Astrocyte (in vitro differentiated cells and primary cell): ENCODE measurements around the gene PARD3B. TPM values are rescaled to one million over a fixed set of nuclear protein-coding genes. Genes with fewer than 3 reads are reported as not detected.

Experiments
- DNase-seq: peaks from one replicate; pipeline ENCODE4 v3.0.0-alpha.2; 2010; ENCODE audit warnings: low read depth
- FAIRE-seq: peaks from 2 replicates; lab custom pipeline; 2011; peaks lifted over from hg19 to GRCh38; lab: Jason Lieb, UNC
- H2AFZ ChIP-seq: 2 replicates; pipeline ENCODE4 v1.6.0; 2012; ENCODE audit warnings: low read depth, low read length, inconsistent platforms
- H3K27ac ChIP-seq: 2 replicates; pipeline ENCODE4 v1.5.1; 2011; ENCODE audit warnings: low read depth, low read length, inconsistent platforms
- H3K27me3 ChIP-seq: 2 replicates; pipeline ENCODE4 v1.6.0; 2011; ENCODE audit warnings: low read length, inconsistent platforms; ENCODE audit not compliant: insufficient read depth
- H3K36me3 ChIP-seq: 2 replicates; pipeline ENCODE4 v1.5.1; 2011; ENCODE audit warnings: low read length, inconsistent platforms; ENCODE audit not compliant: insufficient read depth
- H3K4me1 ChIP-seq: 2 replicates; pipeline ENCODE4 v1.5.1; 2011; ENCODE audit warnings: low read length, inconsistent platforms; ENCODE audit not compliant: insufficient read depth
- H3K4me2 ChIP-seq: 2 replicates; pipeline ENCODE4 v1.6.0; 2012; ENCODE audit warnings: low read length, inconsistent platforms
- H3K4me3 ChIP-seq: 2 replicates; pipeline ENCODE4 v1.5.1; 2011; ENCODE audit warnings: low read depth, mild to moderate bottlenecking, low read length, inconsistent platforms; ENCODE audit not compliant: insufficient read depth
- H3K79me2 ChIP-seq: 2 replicates; pipeline ENCODE4 v1.6.0; 2012; ENCODE audit warnings: mild to moderate bottlenecking, low read length, inconsistent platforms; ENCODE audit not compliant: insufficient read depth
- H3K9ac ChIP-seq: 2 replicates; pipeline ENCODE4 v1.6.0; 2012; ENCODE audit warnings: mild to moderate bottlenecking, low read length, inconsistent platforms
- H3K9me3 ChIP-seq: 2 replicates; pipeline ENCODE4 v1.5.1; 2012; ENCODE audit warnings: low read depth, mild to moderate bottlenecking, low read length, inconsistent platforms; ENCODE audit not compliant: insufficient read depth
- H4K20me1 ChIP-seq: 2 replicates; pipeline ENCODE4 v1.6.0; 2012; ENCODE audit warnings: low read length, inconsistent platforms; ENCODE audit not compliant: insufficient read depth
- H3K27ac Mint-ChIP-seq: one replicate; pipeline ENCODE4 v1.8.0; 2021; ENCODE audit warnings: mild to moderate bottlenecking, mixed read lengths; ENCODE audit not compliant: unreplicated experiment
- H3K27me3 Mint-ChIP-seq: one replicate; pipeline ENCODE4 v1.8.0; 2021; ENCODE audit warnings: low read depth, mixed read lengths; ENCODE audit not compliant: unreplicated experiment
- H3K36me3 Mint-ChIP-seq: one replicate; pipeline ENCODE4 v1.8.0; 2021; ENCODE audit warnings: low read depth, mixed read lengths; ENCODE audit not compliant: unreplicated experiment
- H3K4me1 Mint-ChIP-seq: one replicate; pipeline ENCODE4 v1.8.0; 2021; ENCODE audit warnings: low read depth, mixed read lengths; ENCODE audit not compliant: unreplicated experiment
- H3K4me3 Mint-ChIP-seq: one replicate; pipeline ENCODE4 v1.8.0; 2021; ENCODE audit warnings: mild to moderate bottlenecking, moderate library complexity, mixed read lengths; ENCODE audit not compliant: unreplicated experiment
- H3K9me3 Mint-ChIP-seq: one replicate; pipeline ENCODE4 v1.8.0; 2021; ENCODE audit warnings: mild to moderate bottlenecking, mixed read lengths; ENCODE audit not compliant: unreplicated experiment
- EZH2 ChIP-seq: IDR thresholded peaks from 2 replicates; pipeline ENCODE4 v1.6.1; 2012; ENCODE audit warnings: mild to moderate bottlenecking, low read length, inconsistent platforms; ENCODE audit not compliant: insufficient read depth
- total RNA-seq: library from RNA; stranded (reverse); gene quantifications from 2 replicates; pipeline ENCODE4 v1.2.1, GENCODE V29; 2021
- TF ChIP-seq, protein P1 (sequence below): IDR thresholded peaks from 2 replicates; pipeline ENCODE4 v1.5.1; 2011; ENCODE audit warnings: low read depth, mild to moderate bottlenecking, inconsistent platforms, low read length, moderate library complexity; ENCODE audit not compliant: insufficient read depth

The PARD3B gene
- total RNA-seq, 1 donor from 2014 or later = 6.5 TPM

DNA sequence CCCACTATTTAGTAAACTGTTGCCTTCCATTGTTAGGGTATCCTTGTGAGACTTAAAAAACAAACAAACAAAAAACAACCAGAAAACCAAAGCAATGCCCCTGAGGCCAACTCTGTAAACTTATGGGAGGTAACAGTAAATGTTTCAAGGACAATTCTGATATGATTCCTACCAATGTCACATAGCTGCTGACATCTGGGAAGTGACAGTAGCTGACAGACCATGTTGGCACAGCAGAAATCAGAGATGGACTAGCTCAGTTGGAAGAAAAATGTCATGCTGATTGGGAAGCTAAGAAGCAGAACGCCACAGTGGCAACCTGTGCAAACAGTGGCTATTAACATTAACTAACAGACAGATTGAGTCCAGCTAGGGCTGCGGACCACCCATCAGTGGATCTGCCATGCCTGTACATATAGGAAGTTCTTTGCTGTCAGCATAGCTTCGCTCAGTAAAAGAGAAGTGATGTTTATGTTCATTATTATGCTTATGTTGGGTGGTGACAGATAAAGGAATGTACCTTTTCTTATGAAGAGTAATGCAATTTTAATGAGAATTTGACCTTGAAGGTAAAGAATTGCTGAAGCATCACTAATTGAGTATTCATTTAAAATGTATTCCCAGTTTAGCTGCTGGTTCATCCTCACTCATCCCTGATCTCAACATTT, 180.6 kb downstream of the PARD3B start:
- Mint-ChIP-seq H3K9me3 (no peaks in the 10 kb centered on the region), H3K27ac (no peak overlapping the region), H3K4me3 (no peak overlapping the region), H3K27me3 (no peaks in the 10 kb centered on the region), H3K4me1 (peaks cover 11% of the 10 kb centered on the region), H3K36me3 (no peaks in the 10 kb centered on the region)
- no peaks in the 10 kb centered on the region for H3K9me3 ChIP-seq
- H2AFZ ChIP-seq = no peak overlapping the region
- H3K4me3 ChIP-seq = no peak overlapping the region
- no peaks in the 10 kb centered on the region for H4K20me1 ChIP-seq
- H3K79me2 ChIP-seq = no peaks in the 10 kb centered on the region
- TF ChIP-seq, protein P1, sequence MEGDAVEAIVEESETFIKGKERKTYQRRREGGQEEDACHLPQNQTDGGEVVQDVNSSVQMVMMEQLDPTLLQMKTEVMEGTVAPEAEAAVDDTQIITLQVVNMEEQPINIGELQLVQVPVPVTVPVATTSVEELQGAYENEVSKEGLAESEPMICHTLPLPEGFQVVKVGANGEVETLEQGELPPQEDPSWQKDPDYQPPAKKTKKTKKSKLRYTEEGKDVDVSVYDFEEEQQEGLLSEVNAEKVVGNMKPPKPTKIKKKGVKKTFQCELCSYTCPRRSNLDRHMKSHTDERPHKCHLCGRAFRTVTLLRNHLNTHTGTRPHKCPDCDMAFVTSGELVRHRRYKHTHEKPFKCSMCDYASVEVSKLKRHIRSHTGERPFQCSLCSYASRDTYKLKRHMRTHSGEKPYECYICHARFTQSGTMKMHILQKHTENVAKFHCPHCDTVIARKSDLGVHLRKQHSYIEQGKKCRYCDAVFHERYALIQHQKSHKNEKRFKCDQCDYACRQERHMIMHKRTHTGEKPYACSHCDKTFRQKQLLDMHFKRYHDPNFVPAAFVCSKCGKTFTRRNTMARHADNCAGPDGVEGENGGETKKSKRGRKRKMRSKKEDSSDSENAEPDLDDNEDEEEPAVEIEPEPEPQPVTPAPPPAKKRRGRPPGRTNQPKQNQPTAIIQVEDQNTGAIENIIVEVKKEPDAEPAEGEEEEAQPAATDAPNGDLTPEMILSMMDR = no peak
- TF ChIP-seq EZH2 = no peak
- no peak for DNase-seq
- H3K27ac ChIP-seq = no peak overlapping the region
- no peak for FAIRE-seq
- H3K4me1 ChIP-seq = no peaks in the 10 kb centered on the region
- no peaks in the 10 kb centered on the region for H3K27me3 ChIP-seq
- no peak overlapping the region for H3K4me2 ChIP-seq
- no peaks in the 10 kb centered on the region for H3K36me3 ChIP-seq
- no peak overlapping the region for H3K9ac ChIP-seq

DNA sequence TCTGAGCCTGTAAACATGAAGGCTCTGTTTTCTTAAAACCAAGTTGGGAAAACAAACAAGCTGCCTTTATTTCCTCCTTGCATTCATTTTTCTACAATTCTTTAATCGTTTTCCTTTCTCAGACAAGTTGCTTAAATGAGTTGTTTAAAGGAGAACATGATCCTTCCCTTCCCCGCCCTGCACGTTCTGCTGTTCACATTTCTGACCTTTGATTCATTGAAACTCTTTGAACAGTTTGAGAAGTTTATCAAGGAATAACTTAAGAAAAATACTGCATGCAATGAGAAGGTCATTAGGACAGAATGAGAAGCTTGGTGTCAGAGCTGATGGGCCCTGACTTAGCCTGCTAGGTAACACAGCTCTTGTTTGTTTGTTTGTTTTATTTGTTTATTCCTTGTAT, 181.6 kb downstream of the PARD3B start:
- Histone ChIP-seq H3K36me3 (no peaks in the 10 kb centered on the region), H3K9me3 (no peaks in the 10 kb centered on the region), H3K9ac (no peak overlapping the region), H3K4me3 (no peak overlapping the region), H3K27me3 (no peaks in the 10 kb centered on the region), H3K4me1 (no peaks in the 10 kb centered on the region), H4K20me1 (no peaks in the 10 kb centered on the region), H3K4me2 (no peak overlapping the region), H2AFZ (no peak overlapping the region), H3K27ac (no peak overlapping the region), H3K79me2 (no peaks in the 10 kb centered on the region)
- DNase-seq = no peak
- H3K36me3 Mint-ChIP-seq = no peaks in the 10 kb centered on the region
- H3K9me3 Mint-ChIP-seq = no peaks in the 10 kb centered on the region
- no peak overlapping the region for H3K4me3 Mint-ChIP-seq
- no peak overlapping the region for H3K27ac Mint-ChIP-seq
- no peaks in the 10 kb centered on the region for H3K27me3 Mint-ChIP-seq
- TF ChIP-seq EZH2 = no peak
- TF ChIP-seq, protein P1 = no peak
- FAIRE-seq = no peak
- H3K4me1 Mint-ChIP-seq = peaks cover 11% of the 10 kb centered on the region

DNA sequence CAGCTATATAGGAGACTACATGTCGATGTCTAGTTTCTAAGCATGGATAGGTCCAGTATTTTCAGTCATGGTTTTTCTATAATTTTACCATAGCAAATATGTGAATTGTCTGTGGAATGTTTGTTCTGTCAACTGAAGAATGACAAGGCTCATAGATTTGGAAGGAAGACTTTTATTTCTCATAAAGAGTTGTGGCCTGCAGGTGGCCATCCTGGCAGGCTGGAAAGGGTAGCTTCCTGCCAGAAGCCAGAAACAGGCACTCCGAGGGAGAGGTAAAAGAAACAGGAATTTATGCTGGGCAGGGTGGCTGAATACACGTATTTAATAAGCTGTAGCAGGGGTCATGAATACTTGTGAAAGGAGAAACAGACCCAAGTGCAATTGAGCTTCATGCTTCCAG, 182.1 kb downstream of the PARD3B start:
- no peak overlapping the region for H3K27ac ChIP-seq
- no peak overlapping the region for H3K27ac Mint-ChIP-seq
- H3K36me3 Mint-ChIP-seq = no peaks in the 10 kb centered on the region
- no peaks in the 10 kb centered on the region for H3K9me3 Mint-ChIP-seq
- TF ChIP-seq, protein P1 = no peak
- TF ChIP-seq EZH2 = no peak
- DNase-seq (no peak), FAIRE-seq (no peak)
- H3K79me2 ChIP-seq = no peaks in the 10 kb centered on the region
- H3K4me3 Mint-ChIP-seq = no peak overlapping the region
- H3K36me3 ChIP-seq = no peaks in the 10 kb centered on the region
- no peak overlapping the region for H3K9ac ChIP-seq
- no peaks in the 10 kb centered on the region for H4K20me1 ChIP-seq
- no peaks in the 10 kb centered on the region for H3K27me3 Mint-ChIP-seq
- H3K4me1 ChIP-seq = peaks cover 3% of the 10 kb centered on the region
- no peak overlapping the region for H2AFZ ChIP-seq
- H3K27me3 ChIP-seq = no peaks in the 10 kb centered on the region
- no peak overlapping the region for H3K4me3 ChIP-seq
- H3K4me2 ChIP-seq = no peak overlapping the region
- no peaks in the 10 kb centered on the region for H3K9me3 ChIP-seq
- H3K4me1 Mint-ChIP-seq = peaks cover 14% of the 10 kb centered on the region
